ENCODE data around the gene GDPGP1.
"Not testable (repeated sequence)": the region's sequence is repeated elsewhere in the genome, so short reads cannot be mapped to it uniquely, and the experiment has no call there.

Gene GDPGP1, protein sequence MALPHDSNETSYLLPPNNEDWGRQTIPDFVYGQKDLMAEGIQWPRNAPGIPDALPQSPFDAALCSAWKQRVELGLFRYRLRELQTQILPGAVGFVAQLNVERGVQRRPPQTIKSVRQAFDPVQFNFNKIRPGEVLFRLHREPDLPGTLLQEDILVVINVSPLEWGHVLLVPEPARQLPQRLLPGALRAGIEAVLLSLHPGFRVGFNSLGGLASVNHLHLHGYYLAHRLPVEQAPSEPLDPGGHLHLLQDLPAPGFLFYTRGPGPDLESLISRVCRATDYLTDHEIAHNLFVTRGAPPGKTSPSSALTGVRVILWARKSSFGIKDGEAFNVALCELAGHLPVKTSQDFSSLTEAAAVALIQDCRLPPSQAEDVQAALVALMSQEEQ

GRCh38 chr15:90234096-90234988 is at the start of gene GDPGP1:
GDPGP1 (plus strand) TSS chr15:90234209; CDS start chr15:90240909, 6,700 bp downstream.
- DNase-seq (ENCODE audit: low read depth in 2 of 2): no peak

DNA sequence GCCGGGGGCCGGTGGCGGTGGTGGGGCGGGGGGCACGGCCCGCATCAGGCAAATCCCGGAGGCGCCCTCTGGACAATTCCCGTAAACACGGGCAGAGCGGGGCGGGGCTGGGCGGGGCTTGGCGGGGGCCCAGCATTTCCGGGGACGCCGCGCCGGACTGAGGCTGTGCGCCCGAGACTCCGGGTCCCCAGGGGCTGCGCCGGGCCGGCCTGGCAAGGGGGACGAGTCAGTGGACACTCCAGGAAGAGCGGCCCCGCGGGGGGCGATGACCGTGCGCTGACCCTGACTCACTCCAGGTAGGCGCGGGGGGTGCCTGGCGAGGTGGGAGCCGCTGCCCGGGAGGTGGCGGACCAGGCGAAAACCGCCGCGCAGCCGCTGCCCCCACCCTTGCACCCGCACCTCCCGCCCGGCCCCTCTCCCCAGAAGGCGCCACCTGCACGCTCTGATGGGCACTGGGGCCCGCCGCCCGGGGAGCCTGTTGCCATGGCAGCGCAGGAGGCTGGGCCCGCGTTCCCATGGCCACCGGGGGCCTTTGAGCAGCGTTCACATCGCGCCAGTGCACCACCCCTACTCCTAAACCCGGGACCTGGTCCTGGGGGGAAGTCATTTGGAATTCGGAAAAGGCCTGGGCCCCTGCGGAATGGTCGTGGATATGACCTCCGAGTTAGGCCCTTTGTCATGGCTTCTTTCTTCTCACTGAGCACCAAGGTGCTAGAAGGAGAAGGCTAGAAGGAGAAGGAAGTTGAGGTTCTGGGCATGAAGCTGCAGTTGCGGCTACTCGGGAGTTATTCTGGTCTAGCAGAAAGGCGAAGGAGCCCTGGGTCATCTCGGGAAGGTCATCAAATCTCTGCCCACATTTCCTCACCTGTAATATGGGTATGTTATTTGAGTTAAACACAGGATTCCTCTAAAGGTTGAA is 49.0 kb upstream of the GDPGP1 start:
- DNase-seq (ENCODE audit: low read depth in 2 of 2): peak in 1 of 2 experiments; percentile 35

GRCh38 chr15:90187257-90187868 is 46.6 kb upstream of the GDPGP1 start:
- DNase-seq (ENCODE audit: low read depth in 2 of 2): no peak

DNA sequence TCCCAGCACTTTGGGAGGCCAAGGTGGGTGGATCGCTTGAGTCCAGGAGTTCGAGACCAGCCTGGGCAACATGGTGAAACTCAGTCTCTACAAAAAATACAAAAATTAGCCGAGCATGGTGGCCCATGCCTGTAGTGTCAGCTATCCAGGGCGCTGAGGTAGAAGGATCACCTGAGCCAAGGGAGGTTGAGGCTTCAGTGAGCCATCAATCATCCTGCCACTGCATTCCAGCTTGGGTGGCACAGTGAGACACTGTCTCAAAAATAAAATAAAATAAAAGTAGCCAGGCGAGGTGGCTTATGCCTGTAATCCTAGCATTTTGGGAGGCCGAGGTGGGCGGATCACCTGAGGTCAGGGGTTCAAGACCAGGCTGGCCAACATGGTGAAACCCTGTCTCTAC is 45.9 kb upstream of the GDPGP1 start:
- not testable (repeated sequence) for DNase-seq (ENCODE audit: low read depth in 2 of 2)

DNA sequence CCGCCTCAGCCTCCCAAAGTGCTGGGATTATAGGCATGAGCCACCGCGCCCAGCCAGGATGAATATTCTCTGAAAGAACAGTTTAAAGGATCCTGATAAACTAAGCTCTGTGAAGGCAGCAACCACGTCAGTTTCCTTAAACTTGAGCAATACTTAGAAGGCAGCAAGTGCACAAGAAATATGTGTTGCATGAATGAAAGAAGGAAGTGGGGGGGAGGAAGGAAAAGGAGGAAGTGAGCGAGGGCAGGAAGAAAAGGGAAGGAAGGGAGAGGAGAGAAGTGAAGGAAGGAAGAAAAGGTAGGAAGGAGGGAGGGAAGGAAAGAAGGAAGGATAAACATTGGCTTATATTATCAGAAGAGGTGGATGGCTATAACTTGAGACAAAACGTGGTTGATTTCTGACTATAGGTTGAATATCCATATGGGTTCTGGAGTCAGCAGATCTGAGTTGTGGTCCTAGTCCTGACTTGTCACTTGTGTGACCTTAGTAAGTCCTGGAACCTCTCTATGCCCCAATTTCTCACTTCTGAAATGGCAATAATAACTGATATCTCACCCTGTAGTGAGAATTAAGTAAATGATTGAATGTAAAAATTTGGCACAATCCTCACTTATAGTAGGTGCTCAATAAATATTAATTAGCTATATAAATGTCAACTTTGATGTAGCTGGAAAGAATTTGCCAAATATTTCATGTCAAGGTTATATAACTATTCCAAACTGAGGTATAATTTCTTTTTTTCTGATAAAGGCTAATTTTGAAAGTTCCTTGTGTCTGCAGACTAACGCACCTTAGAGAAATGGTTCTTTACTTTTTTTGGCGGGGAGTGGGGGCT is 44.9 kb upstream of the GDPGP1 start:
- no peak for DNase-seq (ENCODE audit: low read depth in 2 of 2)

DNA sequence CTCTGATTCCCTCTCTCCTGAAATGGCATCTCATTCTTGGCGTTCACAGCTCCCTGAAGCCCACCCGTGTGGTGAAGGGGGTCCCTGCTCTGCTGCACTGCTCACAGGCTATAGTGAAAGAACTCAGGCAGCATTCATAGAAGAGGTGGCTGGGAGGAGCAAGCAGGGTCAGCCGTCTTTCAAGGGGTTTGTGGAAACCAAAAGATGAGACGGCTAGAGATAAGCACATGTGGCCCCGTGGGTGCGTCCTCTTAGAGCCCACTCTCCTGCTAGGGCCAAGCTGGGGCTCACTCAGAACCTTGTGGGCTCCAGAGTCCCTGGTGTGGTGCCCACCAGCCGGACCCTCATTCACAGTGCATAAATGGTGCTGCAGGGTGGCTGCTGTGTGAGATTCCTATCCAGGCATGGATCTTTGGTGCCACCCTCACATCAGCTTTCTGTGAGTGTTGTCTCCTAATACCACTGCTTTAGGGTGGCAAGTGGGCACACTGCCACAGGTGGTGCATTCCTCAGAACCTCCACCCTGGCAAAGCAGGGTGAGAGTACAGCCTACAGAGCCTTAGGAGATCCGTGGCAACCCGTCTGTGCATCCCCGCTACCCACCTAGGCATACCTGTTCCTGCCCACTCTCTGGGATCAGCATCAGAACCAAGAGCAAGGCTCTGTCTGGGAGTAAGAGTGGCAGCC is 44.1 kb upstream of the GDPGP1 start:
- no peak for DNase-seq (ENCODE audit: low read depth in 2 of 2)

GRCh38 chr15:90190606-90191343 is 43.2 kb upstream of the GDPGP1 start:
- no peak for DNase-seq (ENCODE audit: low read depth in 2 of 2)

DNA sequence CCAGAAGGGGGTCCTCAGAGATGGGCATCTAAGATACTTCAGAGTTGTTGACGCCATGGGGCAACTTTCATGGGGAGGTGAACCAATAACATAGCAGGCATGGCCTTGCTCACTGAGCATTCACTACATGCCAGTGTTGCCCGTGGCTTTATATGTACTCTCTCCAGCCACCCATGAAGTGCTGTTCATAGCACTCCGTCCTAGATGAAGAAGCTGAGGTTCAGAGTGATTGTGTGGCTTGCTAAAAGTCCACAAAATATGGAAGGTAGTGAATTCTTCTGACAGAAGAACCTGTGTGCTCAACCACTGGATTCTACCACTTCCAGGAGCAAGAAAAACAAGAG is 42.7 kb upstream of the GDPGP1 start:
- no peak for DNase-seq (ENCODE audit: low read depth in 2 of 2)

DNA sequence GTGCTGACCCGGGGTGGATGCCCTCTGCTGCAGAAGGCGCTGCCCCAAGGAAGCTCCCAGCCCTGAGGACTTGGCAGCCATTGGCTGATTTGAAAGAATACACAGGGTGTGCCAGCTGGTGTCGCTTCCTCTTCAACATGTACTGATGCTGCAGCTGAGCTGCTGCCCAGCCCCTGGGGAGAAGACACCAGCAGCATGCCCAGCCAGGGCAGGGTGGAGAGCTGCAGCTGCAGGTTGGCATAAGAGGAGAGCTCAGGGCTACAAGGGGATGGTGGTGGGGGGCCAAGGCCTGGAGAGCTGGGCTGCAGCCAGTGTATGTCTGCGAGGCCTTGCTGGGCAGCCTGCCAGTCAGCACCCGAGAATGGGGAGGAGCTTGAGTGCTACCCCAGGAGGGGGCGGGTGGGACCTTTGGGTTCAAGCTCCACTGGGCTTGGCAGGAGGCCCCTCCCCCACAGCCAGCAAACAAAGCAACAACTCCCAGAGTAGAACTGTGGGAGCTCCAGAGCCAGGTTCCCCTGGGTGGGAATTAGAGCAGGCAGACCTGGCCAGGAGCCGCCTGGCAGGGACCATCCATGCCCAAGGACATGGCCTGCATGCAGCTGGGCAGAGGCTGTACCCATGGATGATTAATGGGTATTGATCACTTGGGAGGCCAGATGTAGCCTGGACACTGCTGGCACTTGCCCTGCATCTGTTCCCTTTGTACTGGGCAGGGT is 42.1 kb upstream of the GDPGP1 start:
- DNase-seq (ENCODE audit: low read depth in 2 of 2): no peak

DNA sequence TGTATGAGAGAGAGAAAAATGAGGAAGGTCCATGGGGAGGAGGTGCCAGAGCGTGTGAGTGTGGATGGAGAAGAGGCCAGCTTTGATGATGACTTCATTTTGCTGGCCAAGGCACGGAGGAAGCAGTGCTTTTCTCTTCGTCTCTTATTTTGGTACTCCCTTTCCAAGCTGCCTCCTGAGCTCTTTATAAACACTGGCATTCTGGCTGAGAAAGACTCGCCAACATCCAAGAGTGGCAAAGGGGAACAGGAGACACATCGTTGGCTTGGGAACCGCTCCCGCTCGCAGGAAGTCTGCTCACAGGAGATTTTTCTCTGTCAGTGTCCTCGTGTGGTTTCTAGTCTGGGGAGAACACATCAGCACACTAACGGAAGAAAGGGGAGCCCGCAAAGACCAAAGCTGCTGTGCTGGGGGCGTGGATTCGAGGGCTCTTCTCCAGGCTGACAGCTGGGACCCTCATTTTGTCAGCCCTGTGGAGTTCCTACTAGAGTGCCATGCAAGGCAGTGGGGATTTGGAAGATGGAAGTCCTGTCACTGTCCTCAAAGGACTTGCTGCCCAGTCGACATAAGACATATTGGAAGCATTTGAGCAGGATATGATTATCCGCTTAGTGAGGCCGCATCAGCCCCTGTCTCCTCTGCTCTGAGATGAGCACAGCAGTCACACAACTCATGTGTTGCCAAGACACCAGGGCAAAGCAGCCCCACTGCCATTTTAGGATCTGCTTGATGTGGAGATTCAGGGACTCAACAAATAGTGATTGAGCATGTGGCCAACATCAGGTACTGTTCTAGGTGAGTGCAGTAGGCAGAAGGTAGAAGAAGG is 40.8 kb upstream of the GDPGP1 start:
- no peak for DNase-seq (ENCODE audit: low read depth in 2 of 2)

- DNase-seq (ENCODE audit: low read depth in 2 of 2): no peak
Observed at GRCh38 chr15:90194655-90195054, 39.4 kb upstream of the GDPGP1 start.

DNA sequence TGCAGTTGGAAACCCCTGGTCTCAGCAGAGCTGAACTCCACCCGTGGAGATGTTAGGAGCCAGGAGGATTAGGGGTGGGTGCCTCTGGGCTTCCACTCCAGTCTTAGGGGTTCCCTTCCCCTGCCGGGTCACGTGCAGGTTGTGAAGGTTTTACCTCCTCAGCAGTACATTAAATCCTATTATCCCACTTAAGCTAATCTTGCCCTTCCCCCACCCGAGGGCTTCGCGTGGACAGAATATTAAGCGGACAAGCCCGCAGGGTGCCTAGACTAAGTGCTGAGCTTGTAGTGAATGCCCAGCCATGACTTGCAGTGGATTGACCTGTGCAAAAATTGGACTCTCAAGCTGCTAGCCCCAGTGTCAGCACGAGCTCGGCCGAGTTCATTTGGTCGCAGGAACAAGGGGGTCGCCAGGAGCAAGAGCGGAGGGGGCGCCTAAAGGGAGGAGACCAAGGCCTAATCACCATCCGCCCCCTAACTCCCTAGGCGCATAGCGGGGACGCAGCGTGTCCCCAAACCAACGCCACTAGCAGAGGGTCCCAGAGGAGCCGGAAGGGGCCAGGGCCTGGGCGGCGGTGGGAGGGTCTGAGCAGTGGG is 33.4 kb upstream of the GDPGP1 start:
- no peak for DNase-seq (ENCODE audit: low read depth in 2 of 2)

GRCh38 chr15:90201130-90201943 is 32.7 kb upstream of the GDPGP1 start, which contains the start of gene SEMA4B:
SEMA4B (plus strand) TSS chr15:90201330; CDS start chr15:90201579, 249 bp downstream.
- DNase-seq (ENCODE audit: low read depth in 2 of 2): peak; percentile 26 to 60

DNA sequence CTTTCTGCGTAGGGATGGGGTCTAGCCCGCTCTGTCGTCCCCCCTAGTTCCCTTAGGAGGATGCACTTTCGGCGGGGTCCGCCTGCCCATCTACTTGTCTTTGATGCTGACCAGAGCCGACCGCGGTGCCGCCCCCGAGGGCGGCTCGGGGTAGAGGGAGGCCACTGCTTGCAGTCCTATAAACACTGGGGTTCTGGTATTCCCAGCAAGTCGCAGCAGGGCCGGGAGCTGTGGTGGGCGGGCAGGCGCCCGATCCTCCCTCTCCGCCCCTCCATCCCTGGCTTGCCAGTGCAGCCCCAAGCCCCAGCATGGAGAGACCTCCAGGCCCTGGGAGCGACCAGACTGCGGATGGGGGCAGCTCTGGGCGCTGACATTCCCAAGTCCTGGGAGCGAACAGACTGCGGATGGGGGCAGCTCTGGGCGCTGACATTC is 32.0 kb upstream of the GDPGP1 start:
- no peak for DNase-seq (ENCODE audit: low read depth in 2 of 2)

DNA sequence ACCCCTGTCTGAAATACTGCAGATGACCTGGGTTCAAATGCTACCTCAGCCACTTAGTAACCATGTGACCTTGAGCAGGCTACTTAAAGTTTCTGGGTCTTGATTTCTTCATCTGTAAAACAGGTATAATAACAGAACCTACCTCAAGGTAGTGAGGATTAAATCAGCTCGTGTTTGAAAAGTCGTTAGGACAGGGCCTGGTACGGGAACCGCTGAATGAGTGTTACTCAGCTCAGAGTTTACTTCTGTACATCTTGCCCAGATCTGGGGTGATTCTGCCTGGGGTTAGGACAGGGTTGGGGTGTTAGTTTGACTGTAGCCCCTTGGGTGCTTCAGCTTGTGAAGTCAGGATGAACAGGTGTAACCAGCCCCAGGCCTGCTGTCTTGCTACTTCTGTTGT is 31.1 kb upstream of the GDPGP1 start:
- no peak for DNase-seq (ENCODE audit: low read depth in 2 of 2)

DNA sequence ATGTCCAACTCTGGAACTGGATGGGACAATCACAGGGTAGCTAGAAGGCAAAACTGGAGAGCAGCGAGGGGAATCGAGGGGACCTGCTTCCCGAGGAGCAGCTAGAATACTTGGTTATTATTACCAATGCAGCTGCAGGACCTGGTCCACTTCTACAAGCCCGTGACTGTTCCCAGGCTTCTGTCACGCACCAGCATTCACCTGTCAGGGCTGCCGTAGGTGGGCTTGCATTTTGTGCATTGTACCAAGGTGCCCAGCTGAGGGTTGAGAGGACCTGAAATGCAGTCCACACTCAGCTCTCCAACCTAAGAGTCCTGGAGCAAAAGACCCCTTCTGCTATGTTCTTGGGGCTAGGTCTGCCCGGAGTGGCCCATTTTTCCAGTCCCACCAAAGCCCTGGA is 30.5 kb upstream of the GDPGP1 start:
- no peak for DNase-seq (ENCODE audit: low read depth in 2 of 2)

Data from stimulated activated CD4-positive, alpha-beta T cell treated with anti-CD3 and anti-CD28 coated beads, Interleukin-12 subunit alpha, Interleukin-12 subunit beta, amount 100 ng/mL, for 24 hours (primary cell).